Naive B cell (primary cell): ENCODE data around the gene BAHCC1. TPM values are rescaled to one million over a fixed set of nuclear protein-coding genes. Genes with fewer than 3 reads are reported as not detected.
"Not testable (repeated sequence)": the region's sequence is repeated elsewhere in the genome, so short reads cannot be mapped to it uniquely, and the experiment has no call there.

Source experiments
- ATAC-seq, 2 donors: fragments of 150-1000 bp; cut with Tn5 transposase; 2 replicates each; pipeline ENCODE4 v1.10.0; 2021; ENCODE audit warnings: low read depth in 2 of 2, mild to moderate bottlenecking in 2 of 2, moderate library complexity in 2 of 2
- DNase-seq: peaks from one replicate; pipeline ENCODE4 v3.0.0; 2022
- H3K27ac Mint-ChIP-seq, 6 donors: one replicate each; pipeline ENCODE4 v1.8.0; 2020 to 2022; ENCODE audit warnings: mild to moderate bottlenecking in 6 of 6, mixed read lengths in 6 of 6, moderate library complexity in 5 of 6, inconsistent platforms in 2 of 6
- H3K27me3 Mint-ChIP-seq, 3 donors: one replicate each; pipeline ENCODE4 v1.8.0; 2021 to 2022; ENCODE audit warnings: mixed read lengths in 3 of 3, mild to moderate bottlenecking in 1 of 3
- H3K36me3 Mint-ChIP-seq, 2 donors: one replicate each; pipeline ENCODE4 v1.8.0; 2020 to 2022; ENCODE audit warnings: mixed read lengths in 2 of 2, inconsistent platforms in 1 of 2, mild to moderate bottlenecking in 1 of 2
- H3K4me1 Mint-ChIP-seq, 3 donors: one replicate each; pipeline ENCODE4 v1.8.0; 2020 to 2022; ENCODE audit warnings: mixed read lengths in 3 of 3, inconsistent platforms in 1 of 3, mild to moderate bottlenecking in 1 of 3, moderate library complexity in 1 of 3
- H3K4me3 Mint-ChIP-seq, 8 donors: one replicate each; pipeline ENCODE4 v1.8.0; 2020 to 2022; ENCODE audit warnings: mild to moderate bottlenecking in 8 of 8, mixed read lengths in 8 of 8, moderate library complexity in 8 of 8, inconsistent platforms in 2 of 8
- H3K9me3 Mint-ChIP-seq, 7 donors: one replicate each; pipeline ENCODE4 v1.8.0; 2020 to 2022; ENCODE audit warnings: mixed read lengths in 7 of 7, mild to moderate bottlenecking in 5 of 7, inconsistent platforms in 2 of 7, moderate library complexity in 1 of 7
- polyA plus RNA-seq, 6 donors: library from polyadenylated mRNA; unstranded; fragments of 300-500 nt; fragmentation: Illumina TruSeq; gene quantifications; one replicate each; pipeline ENCODE4 v1.2.3, GENCODE V29; 2021; ENCODE audit warnings: low read depth in 6 of 6

BAHCC1 gene
- under 1 TPM in 1 of 6 donors, not detected in 5; 0.07 TPM for polyA plus RNA-seq

- peak within 1 kb of the TSS; percentile 24 to 98 (median 80) for H3K27ac Mint-ChIP-seq
- peaks cover 26 to 56% (median 42%) of the 10 kb centered on the region in 3 donors for H3K27me3 Mint-ChIP-seq
- DNase-seq (peak; percentile 83), ATAC-seq (peak; percentile 78 to 79)
- peaks cover 0 to 7% of the 10 kb centered on the region in 2 donors for H3K36me3 Mint-ChIP-seq
- peaks cover 16 to 29% (median 22%) of the 10 kb centered on the region in 3 donors for H3K4me1 Mint-ChIP-seq
- peaks cover 0 to 2% (median 0%) of the 10 kb centered on the region in 7 donors for H3K9me3 Mint-ChIP-seq
- peak within 1 kb of the TSS; percentile 71 to 94 (median 86) for H3K4me3 Mint-ChIP-seq
Observed at GRCh38 chr17:81394921-81395599, at the start of gene BAHCC1. BAHCC1 (plus strand) TSS chr17:81395457; CDS start chr17:81399740, 4,283 bp downstream.

- DNase-seq: peak; percentile 94
- Mint-ChIP-seq H3K9me3 (peaks cover 0 to 2% (median 0%) of the 10 kb centered on the region in 7 donors), H3K4me1 (peaks cover 13 to 25% (median 19%) of the 10 kb centered on the region in 3 donors), H3K27me3 (peaks cover 27 to 52% (median 29%) of the 10 kb centered on the region in 3 donors), H3K36me3 (peaks cover 0 to 3% of the 10 kb centered on the region in 2 donors), H3K4me3 (peak overlapping the region; percentile 49 to 83 (median 75)), H3K27ac (peak overlapping the region in 2 of 6 donors; percentile 26 to 28)
- ATAC-seq: peak; percentile 94 to 96
Observed at GRCh38 chr17:81346090-81346907, 49.0 kb upstream of the BAHCC1 start.

- H3K27me3 Mint-ChIP-seq: peaks cover 27 to 57% (median 34%) of the 10 kb centered on the region in 3 donors
- ATAC-seq: no peak
- peaks cover 0 to 2% (median 0%) of the 10 kb centered on the region in 7 donors for H3K9me3 Mint-ChIP-seq
- no peak for DNase-seq
- peak overlapping the region in 6 of 8 donors; percentile 9 to 81 (median 66) for H3K4me3 Mint-ChIP-seq
- H3K4me1 Mint-ChIP-seq: peaks cover 13 to 25% (median 19%) of the 10 kb centered on the region in 3 donors
- peaks cover 0 to 3% of the 10 kb centered on the region in 2 donors for H3K36me3 Mint-ChIP-seq
- no peak overlapping the region for H3K27ac Mint-ChIP-seq
Observed at GRCh38 chr17:81346908-81347349, 48.3 kb upstream of the BAHCC1 start.

- peaks cover 24 to 54% (median 29%) of the 10 kb centered on the region in 3 donors for H3K27me3 Mint-ChIP-seq
- H3K9me3 Mint-ChIP-seq: peaks cover 0 to 2% (median 0%) of the 10 kb centered on the region in 7 donors
- no peak overlapping the region for H3K27ac Mint-ChIP-seq
- H3K36me3 Mint-ChIP-seq: peaks cover 0 to 3% of the 10 kb centered on the region in 2 donors
- no peak for ATAC-seq
- DNase-seq: no peak
- no peak overlapping the region for H3K4me3 Mint-ChIP-seq
- peaks cover 13 to 25% (median 19%) of the 10 kb centered on the region in 3 donors for H3K4me1 Mint-ChIP-seq
Observed at GRCh38 chr17:81347437-81347836, 47.8 kb upstream of the BAHCC1 start.

- Mint-ChIP-seq H3K36me3 (peaks cover 0 to 3% of the 10 kb centered on the region in 2 donors), H3K27ac (peak overlapping the region in 2 of 6 donors; percentile 9 to 70), H3K27me3 (peaks cover 15 to 50% (median 29%) of the 10 kb centered on the region in 3 donors), H3K4me1 (peaks cover 11 to 19% (median 14%) of the 10 kb centered on the region in 3 donors), H3K4me3 (peak overlapping the region in 1 of 8 donors; percentile 25), H3K9me3 (peaks cover 0 to 2% (median 0%) of the 10 kb centered on the region in 7 donors)
- DNase-seq (no peak), ATAC-seq (no peak)
Observed at GRCh38 chr17:81348097-81349055, 46.9 kb upstream of the BAHCC1 start.

GRCh38 chr17:81349397-81350319 lies 45.6 kb upstream of the BAHCC1 start:
- ATAC-seq (no peak), DNase-seq (no peak)
- H3K4me1 Mint-ChIP-seq: peaks cover under 1 to 6% (median 4%) of the 10 kb centered on the region in 3 donors
- peaks cover 2 to 45% (median 18%) of the 10 kb centered on the region in 3 donors for H3K27me3 Mint-ChIP-seq
- H3K27ac Mint-ChIP-seq: peak overlapping the region in 4 of 6 donors; percentile 4 to 75 (median 45)
- no peaks in the 10 kb centered on the region for H3K9me3 Mint-ChIP-seq
- H3K4me3 Mint-ChIP-seq: no peak overlapping the region
- H3K36me3 Mint-ChIP-seq: no peaks in the 10 kb centered on the region

GRCh38 chr17:81350320-81350890 lies 44.9 kb upstream of the BAHCC1 start:
- Mint-ChIP-seq H3K4me3 (no peak overlapping the region), H3K27ac (no peak overlapping the region), H3K9me3 (no peaks in the 10 kb centered on the region), H3K4me1 (no peaks in the 10 kb centered on the region), H3K27me3 (peaks cover 0 to 44% (median 17%) of the 10 kb centered on the region in 3 donors), H3K36me3 (no peaks in the 10 kb centered on the region)
- ATAC-seq (no peak), DNase-seq (no peak)

- not testable (repeated sequence) for H3K27ac Mint-ChIP-seq, H3K4me3 Mint-ChIP-seq, DNase-seq, H3K9me3 Mint-ChIP-seq, H3K36me3 Mint-ChIP-seq, H3K4me1 Mint-ChIP-seq, ATAC-seq
- H3K27me3 Mint-ChIP-seq: peaks cover 0 to 44% (median 17%) of the 10 kb centered on the region in 3 donors
Observed at GRCh38 chr17:81351329-81352052, 43.8 kb upstream of the BAHCC1 start.

- not testable (repeated sequence) for DNase-seq, H3K27ac Mint-ChIP-seq, H3K9me3 Mint-ChIP-seq, H3K36me3 Mint-ChIP-seq, H3K4me1 Mint-ChIP-seq, H3K4me3 Mint-ChIP-seq, ATAC-seq
- H3K27me3 Mint-ChIP-seq: peaks cover 0 to 44% (median 17%) of the 10 kb centered on the region in 3 donors
Observed at GRCh38 chr17:81352056-81352455, 43.2 kb upstream of the BAHCC1 start.

GRCh38 chr17:81354252-81354953 lies 40.9 kb upstream of the BAHCC1 start:
- Mint-ChIP-seq H3K4me1 (no peaks in the 10 kb centered on the region), H3K27me3 (peaks cover 15 to 53% (median 16%) of the 10 kb centered on the region in 3 donors), H3K36me3 (no peaks in the 10 kb centered on the region), H3K9me3 (no peaks in the 10 kb centered on the region), H3K27ac (no peak overlapping the region), H3K4me3 (no peak overlapping the region)
- ATAC-seq: no peak
- DNase-seq: no peak
